Gastroesophageal sphincter (tissue), 4 donors: ENCODE measurements around the gene ITPK1. TPM values are rescaled to one million over a fixed set of nuclear protein-coding genes. Genes with fewer than 3 reads are reported as not detected.

Source experiments
- ATAC-seq: fragments of 150-250 bp; one replicate; pipeline ENCODE4 v1.9.1; 2016; ENCODE audit warnings: mild to moderate bottlenecking, moderate library complexity
- H3K27ac ChIP-seq, 4 donors: fragments of 200-600 bp; sonication (generic) in 3 of 4; 1 replicate in 3 of 4; 2 replicates in 1 of 4; pipeline ENCODE4 v1.5.1; 2016 to 2019
- H3K27me3 ChIP-seq: fragments of 200-600 bp; sonication (generic); one replicate; pipeline ENCODE4 v1.5.1; 2019
- H3K36me3 ChIP-seq, 2 donors: fragments of 200-600 bp; sonication (generic); one replicate each; pipeline ENCODE4 v1.5.1; 2019; ENCODE audit warnings: control low read depth in 1 of 2
- H3K4me1 ChIP-seq, 3 donors: fragments of 200-600 bp; sonication (generic); 1 replicate in 2 of 3; 2 replicates in 1 of 3; pipeline ENCODE4 v1.5.1; 2016 to 2019; ENCODE audit warnings: control low read depth in 2 of 3
- H3K4me3 ChIP-seq, 2 donors: fragments of 200-600 bp; sonication (generic); one replicate each; pipeline ENCODE4 v1.5.1; 2019; ENCODE audit warnings: mild to moderate bottlenecking in 1 of 2, moderate library complexity in 1 of 2
- H3K9me3 ChIP-seq, 3 donors: fragments of 200-600 bp; sonication (generic); one replicate each; pipeline ENCODE4 v1.5.1; 2017 to 2019; ENCODE audit warnings: control low read depth in 2 of 3
- EP300 ChIP-seq: sonication (generic); formaldehyde crosslinking; IDR thresholded peaks from one replicate; pipeline ENCODE4 v1.6.1; 2017; ENCODE audit warnings: antibody characterized with exemption, mild to moderate bottlenecking
- POLR2A ChIP-seq, 2 donors: fragments of 450-650 bp; IDR thresholded peaks; one replicate each; pipeline ENCODE4 v1.6.1; 2017; ENCODE audit warnings: antibody characterized with exemption in 2 of 2, mild to moderate bottlenecking in 2 of 2, moderate library complexity in 1 of 2
- POLR2AphosphoS5 ChIP-seq: sonication (generic); formaldehyde crosslinking; IDR thresholded peaks from one replicate; pipeline ENCODE4 v1.6.1; 2017; ENCODE audit warnings: antibody characterized with exemption
- WGBS, 2 donors: methylation state at CpG; one replicate each; pipeline ENCODE4 v1.1.5; 2018; ENCODE audit warnings: low coverage in 1 of 2; 5-methylcytosine and 5-hydroxymethylcytosine counted together
- total RNA-seq, 4 donors: library from RNA; depleted of rRNA; stranded (reverse); fragments of >200 nt; gene quantifications; one replicate each; pipeline ENCODE4 v1.1.0, GENCODE V29; 2016
- TF ChIP-seq, protein P1 (sequence below), 4 experiments: fragments of 200-600 bp in 2 of 4; fragments of 450-650 bp in 2 of 4; sonication (generic) in 1 of 4; IDR thresholded peaks; one replicate each; pipeline ENCODE4 v1.5.1; 2017 to 2019; ENCODE audit warnings: antibody characterized with exemption in 4 of 4, mild to moderate bottlenecking in 2 of 4, moderate library complexity in 2 of 4

ITPK1 gene
- total RNA-seq, 4 donors from 2014 or later: 68.8 to 201 (median 134) TPM

DNA sequence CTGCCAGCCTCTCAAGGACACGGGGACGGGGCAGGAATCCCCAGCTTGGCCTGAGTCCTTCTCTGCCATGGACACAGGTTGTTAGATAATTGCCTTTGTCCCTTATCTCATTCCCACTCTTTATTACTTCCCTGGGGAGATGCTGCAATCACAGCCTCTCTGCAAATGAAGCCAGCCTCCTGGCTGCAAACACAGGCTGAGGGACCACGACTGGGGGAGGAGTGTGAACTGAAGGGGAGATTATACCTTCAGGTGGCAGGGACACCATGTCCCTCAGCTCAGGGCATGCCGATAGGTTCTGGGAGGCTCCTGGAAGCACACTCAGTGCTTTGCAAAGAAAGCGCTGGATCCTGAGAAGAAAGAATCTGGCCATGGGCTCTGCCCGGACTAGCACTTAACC, 208.9 kb downstream of the ITPK1 start:
- H3K4me1 ChIP-seq: no peaks in the 10 kb centered on the region
- ATAC-seq: no peak
- peaks cover 24% of the 10 kb centered on the region for H3K27me3 ChIP-seq
- TF ChIP-seq, protein P1, sequence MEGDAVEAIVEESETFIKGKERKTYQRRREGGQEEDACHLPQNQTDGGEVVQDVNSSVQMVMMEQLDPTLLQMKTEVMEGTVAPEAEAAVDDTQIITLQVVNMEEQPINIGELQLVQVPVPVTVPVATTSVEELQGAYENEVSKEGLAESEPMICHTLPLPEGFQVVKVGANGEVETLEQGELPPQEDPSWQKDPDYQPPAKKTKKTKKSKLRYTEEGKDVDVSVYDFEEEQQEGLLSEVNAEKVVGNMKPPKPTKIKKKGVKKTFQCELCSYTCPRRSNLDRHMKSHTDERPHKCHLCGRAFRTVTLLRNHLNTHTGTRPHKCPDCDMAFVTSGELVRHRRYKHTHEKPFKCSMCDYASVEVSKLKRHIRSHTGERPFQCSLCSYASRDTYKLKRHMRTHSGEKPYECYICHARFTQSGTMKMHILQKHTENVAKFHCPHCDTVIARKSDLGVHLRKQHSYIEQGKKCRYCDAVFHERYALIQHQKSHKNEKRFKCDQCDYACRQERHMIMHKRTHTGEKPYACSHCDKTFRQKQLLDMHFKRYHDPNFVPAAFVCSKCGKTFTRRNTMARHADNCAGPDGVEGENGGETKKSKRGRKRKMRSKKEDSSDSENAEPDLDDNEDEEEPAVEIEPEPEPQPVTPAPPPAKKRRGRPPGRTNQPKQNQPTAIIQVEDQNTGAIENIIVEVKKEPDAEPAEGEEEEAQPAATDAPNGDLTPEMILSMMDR (IDR thresholded peaks at IDR 0.05): no peak
- no peak for TF ChIP-seq EP300
- no peak overlapping the region for H3K27ac ChIP-seq
- no peaks in the 10 kb centered on the region for H3K36me3 ChIP-seq
- WGBS, 2 donors: 80% methylated on average over 1 of the region's 6 CpGs
- no peaks in the 10 kb centered on the region for H3K9me3 ChIP-seq
- no peak overlapping the region for H3K4me3 ChIP-seq

DNA sequence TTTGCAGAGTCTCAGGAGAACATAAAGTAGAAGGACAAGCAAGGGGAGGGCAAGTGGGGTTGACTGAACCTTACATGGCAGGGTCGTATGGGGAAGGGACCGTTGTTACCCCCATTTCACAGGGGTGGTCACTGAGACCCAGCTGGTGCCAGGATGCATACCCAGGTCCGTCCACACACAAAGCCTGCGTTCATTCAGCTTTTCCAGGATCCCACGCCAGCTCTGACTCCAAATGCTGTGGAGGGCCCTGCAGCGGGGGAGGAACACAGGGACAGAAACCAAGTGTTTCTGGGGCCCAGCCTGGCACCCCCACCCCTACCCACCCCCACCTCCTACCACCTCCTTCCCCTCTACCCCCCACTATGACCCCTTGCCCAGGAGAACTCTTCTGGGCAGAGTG, 209.3 kb downstream of the ITPK1 start:
- 80% methylated on average over 1 of the region's 6 CpGs; no CpG with 5 or more reads in 1 of the 2 donors for WGBS, 2 donors
- Histone ChIP-seq H3K4me3 (no peak overlapping the region), H3K9me3 (no peaks in the 10 kb centered on the region)

DNA sequence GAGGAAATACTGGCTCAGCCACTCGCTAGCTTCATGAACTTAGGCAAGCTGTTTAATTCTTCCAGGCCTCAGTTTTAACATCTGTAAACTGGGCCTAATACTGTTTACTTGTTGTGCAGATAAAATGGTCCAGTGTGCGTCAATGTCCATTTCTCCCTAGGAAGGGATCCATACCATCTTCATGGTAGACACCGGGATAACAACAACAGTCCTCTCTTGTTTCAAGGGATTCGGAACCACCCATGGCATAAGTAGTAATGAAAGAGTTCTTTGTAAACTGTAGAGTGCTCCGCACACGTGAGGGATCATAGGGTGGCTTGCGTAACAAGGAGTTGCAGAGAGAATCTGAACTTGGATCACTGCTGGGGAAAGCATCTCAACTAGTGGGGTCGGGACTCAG, 210.1 kb downstream of the ITPK1 start:
- no peak overlapping the region for H3K4me3 ChIP-seq
- H3K4me1 ChIP-seq: no peaks in the 10 kb centered on the region
- 75 to 85% methylated on average over 6 to 7 of the region's 8 CpGs for WGBS, 2 donors
- no peak overlapping the region for H3K27ac ChIP-seq
- no peak for ATAC-seq
- H3K9me3 ChIP-seq: no peaks in the 10 kb centered on the region
- no peak for TF ChIP-seq EP300
- no peak for TF ChIP-seq POLR2AphosphoS5
- TF ChIP-seq, protein P1 (IDR thresholded peaks at IDR 0.05): no peak
- no peak for TF ChIP-seq POLR2A (IDR thresholded peaks at IDR 0.05)
- no peaks in the 10 kb centered on the region for H3K36me3 ChIP-seq
- peaks cover 33% of the 10 kb centered on the region for H3K27me3 ChIP-seq

More for the DNA sequence above, 209.3 kb downstream of the ITPK1 start:
- Histone ChIP-seq H3K27me3 (peaks cover 27% of the 10 kb centered on the region), H3K27ac (no peak overlapping the region), H3K36me3 (no peaks in the 10 kb centered on the region), H3K4me1 (no peaks in the 10 kb centered on the region)
- no peak for ATAC-seq
- TF ChIP-seq, protein P1 (IDR thresholded peaks at IDR 0.05): no peak
- TF ChIP-seq EP300 (no peak), POLR2A (IDR thresholded peaks at IDR 0.05) (no peak), POLR2AphosphoS5 (no peak)

DNA sequence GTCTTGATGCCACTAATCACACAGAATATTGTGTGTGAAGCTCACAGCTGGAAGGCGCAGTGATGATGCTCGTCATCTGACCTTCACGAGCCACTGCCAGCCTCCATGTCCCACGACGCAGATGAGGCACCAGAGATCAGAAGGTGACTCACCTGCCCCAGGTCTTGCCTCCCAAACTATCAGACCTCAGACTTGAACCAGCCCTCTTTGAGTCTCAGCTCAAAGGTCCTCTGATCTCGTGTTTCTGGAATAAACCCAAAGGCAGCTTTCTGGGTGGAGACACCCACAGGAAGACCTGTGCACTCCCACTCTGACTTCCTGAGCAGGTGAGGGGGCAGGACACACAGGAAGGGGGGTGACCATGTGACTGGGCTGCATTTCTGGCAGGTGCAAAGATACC, 212.4 kb downstream of the ITPK1 start:
- no peak for ATAC-seq
- H3K36me3 ChIP-seq: no peaks in the 10 kb centered on the region
- WGBS, 2 donors: 71% methylated on average over 5 of the region's 6 CpGs; no CpG with 5 or more reads in 1 of the 2 donors
- no peaks in the 10 kb centered on the region for H3K4me1 ChIP-seq
- no peaks in the 10 kb centered on the region for H3K9me3 ChIP-seq
- no peak overlapping the region for H3K4me3 ChIP-seq
- H3K27ac ChIP-seq: no peak overlapping the region
- TF ChIP-seq EP300 (no peak), POLR2AphosphoS5 (no peak)
- H3K27me3 ChIP-seq: peaks cover 54% of the 10 kb centered on the region

DNA sequence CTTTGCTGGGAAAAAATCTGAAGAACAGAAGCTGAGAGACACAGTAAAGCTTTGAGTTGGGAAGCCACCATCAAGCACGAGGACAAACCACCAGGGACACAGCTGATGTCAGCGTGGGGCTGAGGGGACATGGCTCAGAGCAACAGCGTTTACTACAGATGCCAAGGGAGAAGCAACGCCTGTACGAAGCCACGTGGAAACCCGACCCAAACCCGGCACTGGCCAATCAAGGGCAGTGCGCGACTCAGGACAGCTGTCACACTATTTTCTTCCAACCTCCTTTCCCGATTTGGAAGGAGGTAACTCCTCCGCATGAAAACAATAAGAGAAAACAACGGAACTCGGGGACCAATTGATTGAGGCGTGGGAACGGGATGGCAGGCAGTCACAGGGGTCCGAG, 213.0 kb downstream of the ITPK1 start:
- TF ChIP-seq EP300 (no peak), POLR2A (IDR thresholded peaks at IDR 0.05) (no peak), POLR2AphosphoS5 (no peak)
- TF ChIP-seq, protein P1 (IDR thresholded peaks at IDR 0.05): no peak
- Histone ChIP-seq H3K4me3 (no peak overlapping the region), H3K36me3 (no peaks in the 10 kb centered on the region), H3K9me3 (no peaks in the 10 kb centered on the region), H3K4me1 (no peaks in the 10 kb centered on the region), H3K27me3 (peaks cover 60% of the 10 kb centered on the region), H3K27ac (no peak overlapping the region)
- ATAC-seq: no peak
- WGBS, 2 donors: 6 to 8% methylated on average over 4 to 10 of the region's 17 CpGs
